RWPE1 (cell line): ENCODE measurements around the gene GAS5.
"Not testable (repeated sequence)": the region's sequence is repeated elsewhere in the genome, so short reads cannot be mapped to it uniquely, and the experiment has no call there.

Experiments used
- CTCF ChIA-PET: fragments of 350-600 bp; sonication (Branson Sonifier 250); formaldehyde crosslinking; extraction: SDS; loops from one replicate; lab custom pipeline; 2021; lab: Yijun Ruan, JAX
- POLR2A ChIA-PET: fragments of 400-600 bp; formaldehyde crosslinking; extraction: SDS; loops from one replicate; lab custom pipeline; 2020; ENCODE audit warnings: antibody characterized with exemption; ENCODE audit not compliant: low non-redundant PET; lab: Yijun Ruan, JAX
- DNase-seq: peaks from one replicate; pipeline ENCODE4 v3.0.0; 2012; ENCODE audit warnings: low spot score
- H3K27ac ChIP-seq: fragments of 450-650 bp; 2 replicates; pipeline ENCODE4 v1.5.1; 2017
- TF ChIP-seq, protein P1 (sequence below): fragments of 450-650 bp; conservative IDR thresholded peaks from 2 replicates; pipeline ENCODE4 v1.5.1; 2017; ENCODE audit warnings: low read depth, mild to moderate bottlenecking

The GAS5 gene

DNA sequence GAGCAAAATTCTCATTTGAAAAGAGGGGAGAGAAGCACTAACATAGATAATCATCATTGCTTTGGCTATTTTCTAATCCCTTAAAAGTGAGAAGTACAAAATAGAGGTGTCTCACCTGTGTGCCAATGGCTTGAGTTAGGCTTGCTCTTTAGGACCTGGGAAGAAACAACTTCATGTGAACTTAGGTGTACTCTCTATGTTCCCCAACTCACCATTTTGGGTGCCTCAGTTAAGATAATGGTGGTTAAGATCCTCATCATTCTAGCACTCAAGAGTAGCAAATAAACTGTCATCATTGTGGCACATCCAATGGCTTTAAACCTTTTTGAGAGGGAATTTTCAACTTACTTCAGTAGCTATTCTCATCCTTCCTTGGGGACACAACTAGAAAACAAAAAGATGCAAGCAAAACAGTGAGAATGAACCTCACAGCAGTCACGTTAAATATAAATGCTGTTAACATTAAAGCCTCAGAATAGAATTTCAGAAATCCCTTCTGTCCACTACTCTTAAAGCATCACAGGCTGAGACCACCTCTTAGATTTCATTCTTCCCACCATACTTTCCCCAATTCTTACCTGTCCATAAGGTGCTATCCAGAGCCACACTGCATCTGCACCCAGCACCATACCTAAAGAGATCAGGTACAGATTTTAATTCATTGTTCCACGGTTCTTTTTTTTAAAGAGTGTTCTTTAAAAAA, 1.2 kb downstream of the GAS5 start:
- H3K27ac ChIP-seq, result peak overlapping the region; percentile 95
- CTCF ChIA-PET, result no interaction called here
- POLR2A ChIA-PET, result no interaction called here
- TF ChIP-seq, protein P1, sequence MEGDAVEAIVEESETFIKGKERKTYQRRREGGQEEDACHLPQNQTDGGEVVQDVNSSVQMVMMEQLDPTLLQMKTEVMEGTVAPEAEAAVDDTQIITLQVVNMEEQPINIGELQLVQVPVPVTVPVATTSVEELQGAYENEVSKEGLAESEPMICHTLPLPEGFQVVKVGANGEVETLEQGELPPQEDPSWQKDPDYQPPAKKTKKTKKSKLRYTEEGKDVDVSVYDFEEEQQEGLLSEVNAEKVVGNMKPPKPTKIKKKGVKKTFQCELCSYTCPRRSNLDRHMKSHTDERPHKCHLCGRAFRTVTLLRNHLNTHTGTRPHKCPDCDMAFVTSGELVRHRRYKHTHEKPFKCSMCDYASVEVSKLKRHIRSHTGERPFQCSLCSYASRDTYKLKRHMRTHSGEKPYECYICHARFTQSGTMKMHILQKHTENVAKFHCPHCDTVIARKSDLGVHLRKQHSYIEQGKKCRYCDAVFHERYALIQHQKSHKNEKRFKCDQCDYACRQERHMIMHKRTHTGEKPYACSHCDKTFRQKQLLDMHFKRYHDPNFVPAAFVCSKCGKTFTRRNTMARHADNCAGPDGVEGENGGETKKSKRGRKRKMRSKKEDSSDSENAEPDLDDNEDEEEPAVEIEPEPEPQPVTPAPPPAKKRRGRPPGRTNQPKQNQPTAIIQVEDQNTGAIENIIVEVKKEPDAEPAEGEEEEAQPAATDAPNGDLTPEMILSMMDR, result no peak
- DNase-seq, result no peak

DNA sequence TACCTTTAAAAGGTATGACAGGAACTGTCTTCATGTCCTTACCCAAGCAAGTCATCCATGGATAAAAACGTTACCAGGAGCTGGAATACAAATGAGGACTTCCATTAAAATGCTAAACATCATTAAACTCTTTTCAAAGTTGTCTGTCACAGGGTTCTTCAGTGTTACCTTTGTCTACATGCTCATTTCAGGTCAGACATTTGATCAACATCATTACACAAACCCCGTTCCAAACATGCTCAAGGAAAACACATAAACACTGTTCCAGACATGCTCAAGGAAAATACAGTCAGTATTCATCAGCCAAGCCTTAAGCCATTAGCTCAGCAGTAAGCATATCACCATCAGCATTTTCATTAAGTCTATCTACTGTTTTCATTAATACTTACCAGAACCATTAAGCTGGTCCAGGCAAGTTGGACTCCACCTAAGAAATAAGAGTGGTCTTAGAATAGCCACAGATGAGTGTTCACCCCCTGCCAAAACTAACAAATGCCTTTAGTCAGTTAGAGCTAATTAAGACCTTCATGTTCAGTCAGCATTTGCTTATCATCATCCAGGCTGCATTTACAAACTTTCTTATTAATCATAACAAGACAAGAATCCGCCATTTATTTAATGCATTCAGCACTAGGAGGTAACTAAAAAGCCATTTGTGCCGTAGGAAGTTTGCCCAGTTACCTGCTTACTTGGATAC, 2.2 kb downstream of the GAS5 start:
- H3K27ac ChIP-seq, result no peak overlapping the region
- TF ChIP-seq, protein P1, result no peak
- POLR2A ChIA-PET, result no interaction called here
- CTCF ChIA-PET, result no interaction called here
- no peak for DNase-seq

DNA sequence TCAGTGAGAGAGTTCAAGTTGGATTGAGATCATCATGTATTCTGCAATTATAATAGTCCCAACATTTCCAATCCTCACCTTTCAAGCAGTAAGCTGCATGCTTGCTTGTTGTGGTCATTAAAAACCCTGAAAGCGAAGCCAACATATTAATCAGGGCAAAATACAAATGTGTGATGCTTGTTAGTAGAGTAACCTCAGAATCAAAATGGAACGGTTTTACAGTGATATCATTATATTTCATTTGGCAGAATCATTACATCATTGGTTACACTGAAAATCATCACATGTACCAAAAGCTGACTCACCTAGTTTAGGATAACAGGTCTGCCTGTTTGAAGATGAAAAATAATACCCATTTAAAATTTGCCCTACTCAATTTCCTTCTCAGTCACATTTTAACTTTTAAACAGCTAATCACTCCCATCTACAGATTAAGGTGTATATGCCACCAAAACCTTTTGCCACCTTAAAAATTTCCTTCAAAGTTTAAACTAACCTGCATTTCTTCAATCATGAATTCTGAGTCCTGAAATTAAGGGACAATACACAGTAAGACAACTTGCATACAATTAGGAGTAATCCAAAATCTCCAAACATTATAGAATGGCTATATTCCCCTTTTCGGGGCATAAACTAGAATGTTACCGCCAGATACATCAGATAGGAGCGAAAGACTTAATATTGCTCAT, 3.5 kb downstream of the GAS5 start:
- CTCF ChIA-PET, result no interaction called here
- H3K27ac ChIP-seq, result peak overlapping the region; percentile 71
- TF ChIP-seq, protein P1, result no peak
- DNase-seq, result no peak
- POLR2A ChIA-PET, result no interaction called here

DNA sequence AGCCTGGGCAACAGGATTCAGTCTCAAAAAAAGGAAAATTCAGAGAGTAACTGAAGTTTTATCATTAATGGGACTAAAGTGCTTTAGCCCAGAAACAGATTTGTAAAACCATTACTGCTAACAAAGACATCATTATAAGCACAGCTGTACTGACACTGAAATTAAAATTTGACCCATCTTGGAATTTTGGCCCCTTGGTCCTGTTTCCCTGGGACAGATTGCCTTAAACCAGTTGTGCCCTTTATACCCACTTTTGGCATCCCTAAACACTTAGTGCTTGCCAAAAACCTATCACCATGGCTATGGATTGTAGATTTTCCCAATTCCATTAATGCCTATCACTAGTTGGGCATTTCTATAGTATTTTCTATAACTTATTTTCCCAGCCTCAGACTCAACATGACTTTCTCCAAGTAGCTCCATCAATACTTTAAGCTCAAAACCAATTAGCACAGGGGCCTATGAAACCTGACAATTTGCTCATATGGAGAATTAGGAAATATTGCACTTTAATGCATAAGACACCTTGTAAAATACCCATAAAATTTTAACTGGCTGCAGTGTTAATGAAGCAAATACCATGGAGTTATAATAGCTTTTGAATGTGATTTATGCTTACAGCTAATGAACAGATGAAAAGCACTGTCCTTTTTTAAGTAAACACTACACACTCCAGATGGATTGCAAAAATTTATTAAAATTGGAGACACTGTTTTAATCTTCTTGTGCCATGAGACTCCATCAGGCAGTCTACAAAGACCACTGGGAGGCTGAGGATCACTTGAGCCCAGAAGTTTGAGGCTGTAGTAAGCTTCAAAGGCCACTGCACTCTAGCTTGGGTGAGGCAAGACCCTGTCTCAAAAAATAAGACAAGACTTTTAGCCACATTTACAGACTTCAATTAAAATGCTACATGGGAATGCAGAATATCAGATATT, 4.3 kb downstream of the GAS5 start:
- H3K27ac ChIP-seq, result peak overlapping the region; percentile 73
- no peak for DNase-seq
- CTCF ChIA-PET, result interaction anchor here (0.6 kb wide), 2 partner anchors 117 to 1121 kb away, joined by 3 read pairs; no protein-coding TSS in a partner anchor
- POLR2A ChIA-PET, result no interaction called here
- TF ChIP-seq, protein P1, result no peak

DNA sequence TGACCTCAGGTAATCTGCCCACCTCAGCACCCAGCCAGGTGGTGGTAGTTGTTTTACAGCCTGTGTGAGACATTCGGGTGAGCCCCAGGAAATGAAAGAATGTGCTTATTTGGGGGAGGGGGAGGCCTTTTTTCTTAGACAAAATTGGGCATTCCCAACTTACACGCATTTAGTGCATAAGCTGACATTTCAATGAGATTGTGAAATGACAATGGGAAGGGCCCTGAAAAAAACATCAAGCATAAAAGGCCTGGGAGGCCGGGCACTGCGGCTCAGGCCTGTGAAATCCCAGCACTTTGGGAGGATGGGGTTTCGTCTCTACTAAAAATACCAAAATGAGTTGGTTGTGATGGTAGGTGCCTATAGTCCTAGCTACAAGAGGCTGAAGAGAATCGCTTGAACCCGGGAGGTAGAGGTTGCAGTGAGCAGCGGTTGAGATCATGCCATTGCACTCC, 5.0 kb downstream of the GAS5 start:
- CTCF ChIA-PET, result interaction anchor here (0.6 kb wide), 2 partner anchors 116 to 1121 kb away, joined by 3 read pairs; no protein-coding TSS in a partner anchor
- TF ChIP-seq, protein P1, result no peak
- peak; percentile 28 for DNase-seq
- POLR2A ChIA-PET, result interaction anchor here (0.7 kb wide), 1 partner anchor 21 kb away, joined by 3 read pairs; no protein-coding TSS in a partner anchor
- H3K27ac ChIP-seq, result peak overlapping the region; percentile 73

DNA sequence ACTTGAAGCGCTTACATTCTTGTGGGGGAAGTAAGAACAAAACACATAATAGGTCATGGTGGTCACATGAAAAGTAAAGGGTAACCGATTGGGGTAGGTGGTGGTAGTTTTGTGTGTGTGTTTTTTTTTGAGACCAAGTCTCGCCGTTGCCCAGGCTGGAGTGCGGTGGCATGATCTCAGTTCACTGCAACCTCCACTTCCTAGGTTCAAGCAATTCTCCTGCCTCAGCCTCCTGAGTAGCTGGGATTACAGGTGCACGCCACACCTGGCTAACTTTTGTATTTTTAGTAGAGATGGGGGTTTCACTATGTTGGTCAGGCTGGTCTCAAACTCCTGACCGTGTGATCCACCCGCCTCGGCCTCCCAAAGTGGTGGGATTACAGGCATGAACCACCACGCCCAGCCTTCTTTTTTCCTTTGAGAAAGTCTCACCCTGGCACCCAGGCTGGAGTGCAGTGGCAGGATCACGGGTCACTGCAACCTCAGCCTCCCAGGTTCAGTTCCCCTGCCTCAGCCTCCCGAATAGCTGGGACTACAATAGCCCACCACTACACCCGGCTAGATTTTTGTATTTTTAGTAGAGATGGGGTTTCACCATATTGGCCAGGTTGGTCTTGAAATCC, 5.5 kb downstream of the GAS5 start:
- CTCF ChIA-PET, result interaction anchor here (0.6 kb wide), 1 partner anchor 116 kb away, joined by 3 read pairs; no protein-coding TSS in a partner anchor
- POLR2A ChIA-PET, result interaction anchor here (0.7 kb wide), 1 partner anchor 21 kb away, joined by 3 read pairs; no protein-coding TSS in a partner anchor
- not testable (repeated sequence) for DNase-seq
- H3K27ac ChIP-seq, result peak overlapping the region; percentile 73
